ENCODE data around the gene SHISA7.

DNA sequence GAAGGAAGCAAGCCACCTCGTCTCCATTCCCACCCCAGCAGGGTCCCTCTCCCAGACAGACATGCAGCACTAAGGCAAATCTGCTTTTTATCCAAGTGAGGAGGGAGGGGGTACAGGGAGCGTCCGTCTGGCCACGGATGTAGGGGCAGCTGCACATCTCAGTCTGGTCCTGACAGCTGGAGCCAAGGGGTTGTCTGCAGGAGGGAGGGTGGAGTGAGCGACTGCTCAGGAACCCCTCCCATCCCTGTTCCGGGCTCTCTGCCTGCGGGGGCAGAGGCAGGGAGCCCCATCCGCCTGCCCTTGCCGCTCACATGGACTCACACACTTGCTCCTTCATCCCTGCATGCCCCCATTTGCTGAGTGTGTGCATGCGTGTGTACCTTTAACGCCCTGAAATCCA, 63.9 kb downstream of the SHISA7 start:
- TF ChIP-seq EZH2phosphoT487 (IDR thresholded peaks at IDR 0.05; ENCODE audit: borderline replicate concordance, low read depth): no peak
- TF ChIP-seq, protein P1, sequence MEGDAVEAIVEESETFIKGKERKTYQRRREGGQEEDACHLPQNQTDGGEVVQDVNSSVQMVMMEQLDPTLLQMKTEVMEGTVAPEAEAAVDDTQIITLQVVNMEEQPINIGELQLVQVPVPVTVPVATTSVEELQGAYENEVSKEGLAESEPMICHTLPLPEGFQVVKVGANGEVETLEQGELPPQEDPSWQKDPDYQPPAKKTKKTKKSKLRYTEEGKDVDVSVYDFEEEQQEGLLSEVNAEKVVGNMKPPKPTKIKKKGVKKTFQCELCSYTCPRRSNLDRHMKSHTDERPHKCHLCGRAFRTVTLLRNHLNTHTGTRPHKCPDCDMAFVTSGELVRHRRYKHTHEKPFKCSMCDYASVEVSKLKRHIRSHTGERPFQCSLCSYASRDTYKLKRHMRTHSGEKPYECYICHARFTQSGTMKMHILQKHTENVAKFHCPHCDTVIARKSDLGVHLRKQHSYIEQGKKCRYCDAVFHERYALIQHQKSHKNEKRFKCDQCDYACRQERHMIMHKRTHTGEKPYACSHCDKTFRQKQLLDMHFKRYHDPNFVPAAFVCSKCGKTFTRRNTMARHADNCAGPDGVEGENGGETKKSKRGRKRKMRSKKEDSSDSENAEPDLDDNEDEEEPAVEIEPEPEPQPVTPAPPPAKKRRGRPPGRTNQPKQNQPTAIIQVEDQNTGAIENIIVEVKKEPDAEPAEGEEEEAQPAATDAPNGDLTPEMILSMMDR (IDR thresholded peaks at IDR 0.05): no peak
